Activated CD4-positive, alpha-beta T cell treated with anti-CD3 and anti-CD28 coated beads, Interleukin-2, Interleukin-6, amounts not matched to agents 100 ng/mL and 50 ng/mL, durations not matched to agents 16 hours and 8 hours (primary cell): Measurements from ENCODE around the gene MRPS27.
A peak's percentile ranks its signal among the peaks of the same experiment; 100 is the strongest.
"Not testable (repeated sequence)": the region's sequence is repeated elsewhere in the genome, so short reads cannot be mapped to it uniquely, and the experiment has no call there.

Experiments
- DNase-seq: peaks from one replicate; pipeline ENCODE4 v3.0.0-alpha.2; 2020

Gene MRPS27

DNA sequence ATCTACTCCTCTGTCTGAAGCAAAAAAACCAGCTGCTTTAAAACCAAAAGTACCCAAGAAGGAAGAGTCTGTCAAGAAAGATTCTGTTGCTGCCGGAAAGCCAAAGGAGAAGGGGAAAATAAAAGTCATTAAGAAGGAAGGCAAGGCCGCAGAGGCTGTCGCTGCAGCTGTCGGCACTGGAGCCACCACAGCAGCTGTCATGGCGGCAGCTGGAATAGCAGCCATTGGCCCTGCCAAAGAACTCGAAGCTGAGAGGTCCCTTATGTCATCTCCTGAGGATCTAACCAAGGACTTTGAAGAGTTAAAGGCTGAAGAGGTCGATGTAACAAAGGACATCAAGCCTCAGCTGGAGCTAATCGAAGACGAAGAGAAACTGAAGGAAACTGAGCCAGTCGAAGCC is 124.5 kb downstream of the MRPS27 start:
- no peak for DNase-seq

DNA sequence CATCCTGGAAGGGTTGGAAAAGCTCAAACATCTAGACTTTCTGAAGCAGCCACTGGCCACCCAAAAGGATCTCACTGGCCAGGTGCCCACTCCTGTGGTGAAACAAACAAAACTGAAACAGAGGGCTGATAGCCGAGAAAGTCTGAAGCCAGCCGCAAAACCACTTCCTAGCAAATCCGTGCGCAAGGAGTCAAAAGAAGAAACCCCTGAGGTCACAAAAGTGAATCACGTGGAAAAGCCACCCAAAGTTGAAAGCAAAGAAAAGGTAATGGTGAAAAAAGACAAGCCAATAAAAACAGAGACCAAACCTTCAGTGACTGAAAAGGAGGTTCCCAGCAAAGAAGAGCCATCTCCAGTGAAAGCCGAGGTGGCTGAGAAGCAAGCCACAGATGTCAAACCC is 125.2 kb downstream of the MRPS27 start:
- DNase-seq = peak; percentile 83

DNA sequence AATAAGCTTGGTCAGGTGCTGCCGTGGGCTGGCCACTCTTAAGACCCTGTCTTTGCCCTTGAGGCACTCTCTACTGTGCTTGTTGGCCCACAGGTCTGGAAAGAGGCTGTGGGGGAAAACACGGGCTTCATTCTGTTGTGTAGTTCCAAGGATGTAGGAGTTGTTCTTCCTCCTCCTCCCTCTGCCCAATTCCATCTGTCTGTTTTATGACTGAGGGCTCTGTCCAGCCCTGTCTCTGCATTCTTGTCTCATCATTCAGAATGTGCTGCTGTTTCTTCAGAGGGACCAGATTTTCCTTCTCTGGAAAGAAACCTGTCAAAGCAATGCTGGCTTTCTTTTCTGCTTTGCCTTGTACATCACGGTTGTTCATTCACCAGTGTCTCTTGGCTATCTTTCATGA is 128.6 kb downstream of the MRPS27 start:
- DNase-seq = no peak

DNA sequence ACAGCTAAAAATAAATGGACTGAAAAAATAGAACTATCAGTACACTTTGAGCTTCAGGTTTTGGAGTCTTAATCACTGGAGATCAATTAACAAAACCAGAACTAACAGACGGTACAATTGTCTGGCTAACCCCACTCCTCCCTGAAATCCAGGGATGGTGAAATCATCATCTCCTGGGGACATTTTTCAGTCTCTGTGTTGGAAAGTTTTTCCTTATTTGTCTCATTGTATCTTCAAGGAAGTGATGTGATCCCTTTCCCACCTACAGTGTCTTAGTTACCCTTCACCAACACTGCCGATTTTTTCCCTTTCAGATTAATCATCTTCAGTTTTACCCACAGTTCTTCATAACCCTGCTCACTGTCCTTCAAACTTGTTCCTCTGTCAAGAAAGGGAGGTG is 130.9 kb downstream of the MRPS27 start:
- no peak for DNase-seq

DNA sequence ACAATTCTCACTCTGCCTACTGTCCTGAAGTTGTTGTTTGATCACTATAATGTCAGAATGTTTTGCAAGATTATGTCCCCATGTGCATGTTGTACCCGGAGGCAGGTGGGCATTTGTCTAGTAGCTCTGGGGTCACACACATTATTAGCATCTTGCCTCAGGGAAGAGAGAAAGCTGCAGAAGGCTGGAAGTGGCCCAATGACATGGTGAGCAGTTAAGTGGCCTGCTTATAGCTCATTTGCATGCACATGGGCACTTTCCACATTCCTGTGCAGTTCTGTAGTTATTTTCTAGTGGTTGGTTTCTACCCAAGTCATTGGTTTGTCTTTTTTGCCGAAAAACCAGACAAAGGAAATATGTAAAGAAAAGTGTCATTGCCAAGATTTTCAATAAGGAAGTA is 131.9 kb downstream of the MRPS27 start:
- DNase-seq = no peak

DNA sequence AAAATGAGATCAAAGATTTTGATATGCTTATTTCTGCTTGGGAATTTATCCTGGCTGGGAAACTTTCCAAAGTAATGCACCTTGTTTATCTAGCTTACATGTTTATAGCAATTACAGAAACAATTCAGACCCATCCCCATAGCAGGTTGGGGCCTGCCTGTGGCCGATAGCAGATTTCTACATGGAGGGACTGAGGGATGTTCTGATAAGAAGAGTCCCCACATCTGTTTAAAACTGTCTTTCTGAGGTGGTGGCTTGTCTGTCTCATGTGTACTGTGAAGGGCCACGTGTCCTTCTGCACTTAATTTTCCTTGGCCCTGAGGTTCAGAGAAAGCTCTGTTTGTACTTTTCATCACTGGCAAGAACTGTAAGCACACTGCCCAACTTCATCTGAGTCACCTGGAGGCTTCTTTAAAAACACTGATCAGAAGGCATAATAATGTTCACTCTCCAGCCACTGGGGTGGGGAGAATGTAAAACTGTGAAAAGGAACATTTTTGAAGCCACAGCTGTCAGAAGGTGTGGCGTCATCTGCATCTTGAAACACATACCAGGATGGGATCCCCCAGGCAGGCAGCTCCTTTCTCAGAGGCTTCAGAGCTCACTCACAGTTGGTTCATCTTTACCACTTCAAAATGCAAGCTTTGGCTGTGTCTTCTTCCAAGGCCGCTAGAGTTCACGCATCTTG is 132.5 kb downstream of the MRPS27 start:
- DNase-seq = no peak

DNA sequence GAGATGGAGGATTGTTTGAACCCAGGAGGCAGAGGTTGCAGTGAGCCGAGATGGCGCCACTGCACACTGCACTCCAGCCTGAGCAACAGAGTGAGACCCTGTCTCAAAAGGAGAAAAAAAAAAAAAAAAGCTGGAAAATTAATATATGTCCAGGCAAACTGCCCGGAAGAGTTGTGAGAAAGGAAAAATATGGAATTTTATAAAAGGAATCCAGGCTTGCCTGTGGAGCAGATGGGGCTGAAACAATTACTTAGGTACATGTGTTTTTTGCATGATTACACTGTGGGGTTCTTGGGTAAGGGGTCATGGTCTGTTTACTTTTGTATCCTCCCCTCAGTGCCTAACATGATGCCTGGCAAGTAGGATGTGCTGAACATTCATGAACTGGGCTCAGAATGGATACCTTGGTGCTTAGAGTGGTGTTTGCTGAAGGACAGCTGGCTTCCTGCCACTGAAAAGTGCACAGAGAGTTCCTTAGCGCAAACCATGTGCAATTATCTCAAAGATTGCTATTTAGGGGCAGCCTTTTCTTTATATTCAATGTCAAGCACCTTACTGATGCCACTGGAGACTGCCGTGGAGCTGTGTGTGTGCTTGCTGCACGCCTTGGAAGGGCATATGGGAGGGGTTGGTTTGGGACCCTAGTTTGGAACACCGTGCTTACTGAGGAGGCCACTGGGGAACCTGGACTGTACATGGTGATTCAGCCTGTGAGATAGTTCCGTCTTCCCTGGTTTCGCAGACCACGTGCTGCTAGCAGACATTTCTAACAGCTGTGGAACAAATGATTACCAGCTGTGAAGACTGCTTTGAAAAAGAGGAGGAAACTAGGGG is 134.3 kb downstream of the MRPS27 start:
- DNase-seq = no peak

DNA sequence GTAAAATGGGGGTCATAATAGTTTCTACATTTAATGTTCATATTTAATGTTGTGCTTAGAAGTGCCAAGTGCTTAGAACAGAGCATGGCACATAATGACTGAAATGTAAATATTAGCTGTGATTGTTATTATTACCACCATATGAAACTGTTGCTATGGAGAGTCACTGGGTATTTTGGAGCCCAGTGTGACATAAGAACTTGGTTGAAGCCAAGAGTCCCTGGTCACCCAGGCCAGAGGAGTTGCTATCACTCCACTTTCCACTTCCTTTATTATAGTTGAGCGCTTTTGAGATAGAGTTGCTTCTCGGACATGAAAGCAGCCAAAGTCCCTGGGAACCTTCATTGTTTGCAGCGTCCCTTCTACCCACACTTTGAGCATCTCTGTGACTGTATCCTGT is 135.6 kb downstream of the MRPS27 start:
- no peak for DNase-seq

DNA sequence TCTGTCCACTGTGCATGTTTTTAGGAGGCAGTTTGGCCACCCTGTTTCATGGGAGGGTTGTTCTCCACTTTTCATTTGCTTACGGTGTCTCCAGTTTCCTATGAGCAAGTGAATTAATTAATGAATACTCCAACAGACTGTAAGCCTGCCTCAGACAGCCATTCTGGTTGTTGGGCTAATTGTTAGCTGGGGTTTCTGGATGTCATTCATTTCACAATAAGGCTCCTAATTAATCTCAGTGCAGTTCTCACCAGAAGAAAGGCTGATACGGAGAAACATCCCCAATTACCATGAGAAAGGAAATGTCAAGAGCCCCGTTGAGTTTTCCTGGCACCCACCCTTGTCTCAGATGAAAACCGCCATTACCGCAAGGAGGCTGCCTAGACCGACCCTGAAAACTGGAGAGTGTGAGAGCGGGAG is 136.9 kb downstream of the MRPS27 start:
- no peak for DNase-seq

DNA sequence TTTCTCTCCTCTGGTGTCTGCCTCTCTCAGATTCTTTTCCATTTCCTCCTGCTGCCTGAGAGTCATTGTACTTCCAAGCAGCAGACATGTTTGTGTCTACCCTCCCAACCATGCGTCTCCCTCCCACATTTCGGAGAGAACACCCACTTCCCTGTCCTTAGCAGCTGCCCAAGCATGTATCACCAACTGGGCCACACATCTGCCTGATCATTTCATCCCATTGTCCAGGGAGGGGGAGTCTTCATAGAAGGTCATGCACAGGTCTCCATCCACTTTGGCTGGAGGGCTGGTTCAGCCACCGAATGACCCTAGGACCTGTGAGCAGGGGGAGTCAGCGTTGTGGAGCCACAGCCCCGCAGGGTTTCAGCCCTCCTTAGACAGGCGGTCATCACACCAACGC is 137.4 kb downstream of the MRPS27 start:
- DNase-seq = no peak

DNA sequence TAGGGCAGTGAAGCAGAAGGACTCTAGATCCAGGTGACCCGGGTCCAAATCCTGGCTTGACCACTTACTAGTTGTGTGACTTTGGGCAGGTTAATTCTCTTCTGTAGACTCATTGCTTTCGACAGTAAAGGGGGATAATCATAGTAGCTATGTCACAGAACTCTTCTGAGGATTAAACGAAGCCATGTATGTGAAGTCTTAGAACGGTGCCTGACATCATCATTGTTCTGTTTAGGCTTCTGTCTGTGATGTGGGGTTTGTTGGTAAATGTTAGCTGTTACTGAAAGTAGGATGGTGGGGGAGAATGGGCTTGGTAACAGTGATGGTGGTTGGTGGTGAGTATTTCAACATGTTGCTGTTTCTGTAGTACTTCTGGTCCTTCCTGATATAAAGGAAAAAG is 139.1 kb downstream of the MRPS27 start:
- DNase-seq = no peak

DNA sequence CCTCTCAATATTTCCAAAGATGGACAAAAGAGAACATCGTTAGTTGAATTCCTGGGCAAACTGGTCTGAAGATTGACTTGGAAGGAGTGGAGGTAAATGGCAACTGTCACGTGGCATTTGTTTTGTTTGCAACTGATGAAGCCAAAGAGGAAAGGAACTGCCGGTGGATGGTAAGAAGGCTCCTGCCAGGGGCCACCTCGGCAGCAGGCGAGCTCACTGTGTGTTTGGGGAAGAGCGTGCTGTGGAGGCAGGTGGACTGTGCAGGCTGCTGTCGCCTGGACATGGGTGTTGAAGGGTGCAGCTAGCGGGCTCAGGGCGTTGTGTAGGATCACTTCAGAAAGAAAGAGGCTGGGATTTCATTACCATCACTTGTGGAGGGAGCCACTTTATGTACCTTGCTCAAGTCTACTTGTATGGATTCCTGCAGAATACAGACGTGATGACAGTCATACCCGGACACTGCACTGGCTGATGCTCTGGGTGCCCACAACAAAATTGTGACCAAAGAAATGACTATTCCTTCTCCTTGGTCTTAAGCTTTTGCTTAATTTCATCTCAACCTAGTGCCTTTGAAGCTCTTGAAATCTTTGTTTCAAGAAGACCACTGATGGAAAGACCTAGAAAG is 140.1 kb downstream of the MRPS27 start:
- no peak for DNase-seq

DNA sequence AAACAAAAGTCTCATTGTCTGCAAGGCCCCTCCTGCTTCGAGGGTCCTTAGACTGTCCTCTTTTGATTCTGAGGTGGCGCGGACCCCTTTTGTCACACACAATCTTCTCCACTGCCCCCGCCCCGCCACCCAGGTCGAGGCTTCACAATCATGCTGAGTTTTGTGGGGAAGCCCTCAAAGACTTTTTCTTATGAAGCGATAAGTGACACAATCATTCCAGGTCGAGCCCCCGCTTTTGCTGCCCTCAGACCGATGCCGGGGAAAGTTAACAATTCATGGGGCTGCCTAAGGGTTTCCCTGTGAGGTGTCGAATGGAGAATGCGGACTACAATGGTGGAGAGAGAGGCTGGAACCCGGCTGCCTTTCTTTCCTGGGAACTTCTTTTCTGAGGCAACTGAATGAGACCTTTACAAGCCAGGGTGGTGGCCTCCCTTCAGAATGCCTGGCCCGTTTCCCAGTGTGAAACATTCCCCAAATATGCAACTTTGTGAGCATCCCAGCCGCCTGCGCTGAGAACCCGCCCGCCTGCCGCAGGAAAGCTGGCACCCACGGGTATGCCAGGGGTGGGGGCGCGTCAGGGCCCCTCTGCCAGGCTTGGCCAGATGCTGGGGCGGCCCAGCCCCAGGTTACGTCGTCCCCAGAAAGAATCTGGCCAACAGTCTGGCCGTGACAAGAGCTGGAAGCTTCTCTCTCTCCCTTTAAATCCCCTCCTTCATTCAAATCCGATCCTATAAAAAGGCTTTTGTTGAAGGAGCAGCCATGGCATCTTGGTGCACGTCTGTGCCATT is 140.8 kb downstream of the MRPS27 start:
- DNase-seq = no peak

DNA sequence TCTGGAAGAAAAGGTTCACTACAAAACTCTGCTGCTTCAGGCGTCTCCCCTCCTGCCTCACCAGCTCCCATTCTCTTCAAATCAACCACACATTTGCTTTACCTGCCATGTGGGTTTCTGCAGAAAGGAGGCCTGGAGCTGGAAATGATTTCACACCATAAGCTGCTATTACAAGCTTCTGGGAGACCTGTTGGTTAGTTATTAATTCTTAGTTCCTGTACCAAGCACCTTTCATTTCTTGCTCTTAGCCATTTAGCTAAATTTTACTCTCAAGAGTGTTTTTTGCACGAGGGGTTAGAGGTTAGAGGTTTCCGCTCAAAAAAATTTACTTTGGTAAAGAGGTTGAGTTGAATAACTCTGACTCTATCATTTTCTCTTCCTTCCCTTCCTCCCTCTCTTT is 142.5 kb downstream of the MRPS27 start:
- no peak for DNase-seq

DNA sequence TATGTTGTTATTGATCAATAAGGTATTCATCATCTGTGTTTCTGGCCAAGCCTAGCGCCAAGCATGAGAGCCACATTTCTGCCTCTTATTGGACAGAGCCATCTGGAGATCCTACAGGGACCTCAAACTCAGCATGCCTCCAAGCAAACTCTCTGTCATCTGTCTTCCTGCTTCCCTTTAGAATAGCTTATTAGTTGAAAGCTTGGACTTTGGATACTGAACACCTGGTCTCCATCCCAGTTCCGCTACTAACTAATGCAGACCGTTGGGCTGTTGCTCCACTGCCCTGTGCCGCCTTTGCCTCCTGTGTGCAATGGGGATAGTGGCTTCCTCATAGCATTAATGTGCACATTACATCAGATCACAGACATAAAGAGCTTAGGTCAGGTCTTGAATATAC is 147.3 kb downstream of the MRPS27 start:
- no peak for DNase-seq

DNA sequence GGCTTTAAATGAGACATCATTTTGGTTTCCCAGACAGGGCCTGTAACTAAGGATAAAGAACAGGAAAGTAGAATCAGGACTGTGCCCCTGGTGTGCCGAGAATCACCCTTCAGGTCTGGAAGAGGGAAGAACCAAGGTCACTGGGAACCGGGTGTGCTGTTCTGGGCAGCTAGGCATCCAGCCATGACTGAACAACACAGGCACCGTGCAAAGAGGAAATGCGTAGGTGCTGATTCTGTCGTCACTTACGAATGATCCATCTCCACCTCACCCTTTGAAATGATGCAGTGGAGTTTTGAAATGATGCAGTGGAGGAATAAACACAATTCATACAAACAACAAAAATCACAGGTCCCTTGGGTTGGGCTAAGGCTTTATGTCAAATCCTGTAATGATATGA is 148.4 kb downstream of the MRPS27 start:
- peak; percentile 19 for DNase-seq

DNA sequence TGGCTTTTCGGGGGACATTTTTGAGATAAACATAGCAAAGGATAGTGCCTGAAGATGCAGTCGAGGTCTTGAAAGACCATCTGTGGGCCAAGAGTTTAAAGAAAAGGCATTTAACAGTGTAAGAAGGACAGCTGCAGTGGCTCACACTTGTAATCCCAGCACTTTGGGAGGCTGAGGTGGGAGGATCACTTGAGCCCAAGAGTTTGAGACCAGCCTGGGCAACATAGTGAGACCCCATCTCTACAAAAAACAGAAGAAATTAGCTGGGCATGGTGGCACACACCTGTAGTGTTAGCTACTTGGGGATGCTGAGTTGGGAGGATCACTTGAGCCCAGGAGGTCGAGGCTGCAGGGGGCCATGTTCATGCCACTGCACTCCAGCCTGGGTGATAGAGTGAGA is 148.9 kb downstream of the MRPS27 start:
- not testable (repeated sequence) for DNase-seq

DNA sequence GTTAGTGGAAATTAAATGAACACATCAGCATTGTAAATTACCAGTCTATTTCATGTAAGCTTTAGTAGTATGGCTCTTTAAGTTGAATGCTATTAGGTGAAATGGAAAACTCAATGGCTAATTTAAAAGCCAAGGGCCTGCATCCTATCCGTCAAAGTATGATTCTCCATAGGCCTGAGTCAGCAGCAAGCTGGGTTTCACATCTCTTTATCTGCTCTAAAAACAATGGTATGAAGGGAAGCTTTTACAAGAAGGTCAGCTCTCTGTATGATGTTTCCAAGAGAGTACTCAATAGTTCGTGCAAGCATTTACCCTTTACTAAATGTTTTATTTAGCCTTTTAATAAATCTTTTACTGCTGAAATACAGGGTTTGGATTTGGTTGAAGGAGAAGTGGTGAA is 149.9 kb downstream of the MRPS27 start:
- DNase-seq = no peak
